Measurements from ENCODE around the gene MYH9.
"Not testable (repeated sequence)": the region's sequence is repeated elsewhere in the genome, so short reads cannot be mapped to it uniquely, and the experiment has no call there.

Gene MYH9

GRCh38 chr22:36267896-36268485, 119.8 kb downstream of the MYH9 start:
- H3K9ac ChIP-seq (ENCODE audit: low read length) = no peak overlapping the region
- H3K4me1 ChIP-seq (ENCODE audit: insufficient read depth, low read length, severe bottlenecking) = no peaks in the 10 kb centered on the region
- no peaks in the 10 kb centered on the region for H3K9me2 ChIP-seq (ENCODE audit: low read depth, low read length)
- no peaks in the 10 kb centered on the region for H3K9me3 ChIP-seq (ENCODE audit: low read length)
- H3K4me2 ChIP-seq (ENCODE audit: low read length) = no peak overlapping the region
- TF ChIP-seq EZH2 (IDR thresholded peaks at IDR 0.05; ENCODE audit: borderline replicate concordance, low read length) (no peak), CTCF (IDR thresholded peaks at IDR 0.05; ENCODE audit: low read length) (no peak)
- H2AFZ ChIP-seq (ENCODE audit: low read length) = no peak overlapping the region
- H3K4me3 ChIP-seq (ENCODE audit: low read depth, low read length, poor library complexity, severe bottlenecking) = no peak overlapping the region
- H3K36me3 ChIP-seq (ENCODE audit: insufficient read depth, low read length) = no peaks in the 10 kb centered on the region
- H4K20me1 ChIP-seq (ENCODE audit: insufficient read depth, low read length) = no peaks in the 10 kb centered on the region
- no peaks in the 10 kb centered on the region for H3F3A ChIP-seq (ENCODE audit: insufficient read depth, low read length)
- H3K27ac ChIP-seq (ENCODE audit: low read depth, low read length, poor library complexity, severe bottlenecking) = no peak overlapping the region
- no peaks in the 10 kb centered on the region for H3K27me3 ChIP-seq (ENCODE audit: insufficient read depth, low read length)
- H3K79me2 ChIP-seq (ENCODE audit: insufficient read depth, low read length) = no peaks in the 10 kb centered on the region

GRCh38 chr22:36267058-36267457, 120.7 kb downstream of the MYH9 start:
- Histone ChIP-seq H3F3A (ENCODE audit: insufficient read depth, low read length) (no peaks in the 10 kb centered on the region), H3K9ac (ENCODE audit: low read length) (no peak overlapping the region), H3K79me2 (ENCODE audit: insufficient read depth, low read length) (no peaks in the 10 kb centered on the region), H3K9me3 (ENCODE audit: low read length) (no peaks in the 10 kb centered on the region), H4K20me1 (ENCODE audit: insufficient read depth, low read length) (no peaks in the 10 kb centered on the region), H3K4me1 (ENCODE audit: insufficient read depth, low read length, severe bottlenecking) (no peaks in the 10 kb centered on the region), H2AFZ (ENCODE audit: low read length) (no peak overlapping the region), H3K4me3 (ENCODE audit: low read depth, low read length, poor library complexity, severe bottlenecking) (no peak overlapping the region), H3K27me3 (ENCODE audit: insufficient read depth, low read length) (no peaks in the 10 kb centered on the region), H3K4me2 (ENCODE audit: low read length) (no peak overlapping the region), H3K36me3 (ENCODE audit: insufficient read depth, low read length) (no peaks in the 10 kb centered on the region), H3K27ac (ENCODE audit: low read depth, low read length, poor library complexity, severe bottlenecking) (no peak overlapping the region), H3K9me2 (ENCODE audit: low read depth, low read length) (no peaks in the 10 kb centered on the region)
- TF ChIP-seq EZH2 (IDR thresholded peaks at IDR 0.05; ENCODE audit: borderline replicate concordance, low read length) (no peak), CTCF (IDR thresholded peaks at IDR 0.05; ENCODE audit: low read length) (no peak)

- H3K4me1 ChIP-seq (ENCODE audit: insufficient read depth, low read length, severe bottlenecking) = peaks cover 16% of the 10 kb centered on the region
- H3K9me3 ChIP-seq (ENCODE audit: low read length); H3K9ac ChIP-seq (ENCODE audit: low read length); H3K4me2 ChIP-seq (ENCODE audit: low read length); H3F3A ChIP-seq (ENCODE audit: insufficient read depth, low read length); H2AFZ ChIP-seq (ENCODE audit: low read length); H3K36me3 ChIP-seq (ENCODE audit: insufficient read depth, low read length); H3K27me3 ChIP-seq (ENCODE audit: insufficient read depth, low read length); H3K4me3 ChIP-seq (ENCODE audit: low read depth, low read length, poor library complexity, severe bottlenecking); H3K9me2 ChIP-seq (ENCODE audit: low read depth, low read length); H3K79me2 ChIP-seq (ENCODE audit: insufficient read depth, low read length); H4K20me1 ChIP-seq (ENCODE audit: insufficient read depth, low read length); H3K27ac ChIP-seq (ENCODE audit: low read depth, low read length, poor library complexity, severe bottlenecking): not testable (repeated sequence)
Observed at GRCh38 chr22:36263886-36264664, 123.7 kb downstream of the MYH9 start.

GRCh38 chr22:36263216-36263673, 124.5 kb downstream of the MYH9 start:
- not testable (repeated sequence) for H3K36me3 ChIP-seq (ENCODE audit: insufficient read depth, low read length); H3K27ac ChIP-seq (ENCODE audit: low read depth, low read length, poor library complexity, severe bottlenecking); H3K4me2 ChIP-seq (ENCODE audit: low read length); H3K79me2 ChIP-seq (ENCODE audit: insufficient read depth, low read length); H3K9me3 ChIP-seq (ENCODE audit: low read length); H3K9ac ChIP-seq (ENCODE audit: low read length); H3K4me3 ChIP-seq (ENCODE audit: low read depth, low read length, poor library complexity, severe bottlenecking); H4K20me1 ChIP-seq (ENCODE audit: insufficient read depth, low read length); H3K9me2 ChIP-seq (ENCODE audit: low read depth, low read length); H3K27me3 ChIP-seq (ENCODE audit: insufficient read depth, low read length); H3F3A ChIP-seq (ENCODE audit: insufficient read depth, low read length); H2AFZ ChIP-seq (ENCODE audit: low read length)
- peaks cover 24% of the 10 kb centered on the region for H3K4me1 ChIP-seq (ENCODE audit: insufficient read depth, low read length, severe bottlenecking)

GRCh38 chr22:36262307-36262706, 125.5 kb downstream of the MYH9 start:
- not testable (repeated sequence) for H3K4me2 ChIP-seq (ENCODE audit: low read length); H4K20me1 ChIP-seq (ENCODE audit: insufficient read depth, low read length); H3K4me3 ChIP-seq (ENCODE audit: low read depth, low read length, poor library complexity, severe bottlenecking); H2AFZ ChIP-seq (ENCODE audit: low read length); H3K9me2 ChIP-seq (ENCODE audit: low read depth, low read length); H3K27me3 ChIP-seq (ENCODE audit: insufficient read depth, low read length); H3K36me3 ChIP-seq (ENCODE audit: insufficient read depth, low read length); H3F3A ChIP-seq (ENCODE audit: insufficient read depth, low read length); H3K79me2 ChIP-seq (ENCODE audit: insufficient read depth, low read length); H3K27ac ChIP-seq (ENCODE audit: low read depth, low read length, poor library complexity, severe bottlenecking); H3K9me3 ChIP-seq (ENCODE audit: low read length); H3K9ac ChIP-seq (ENCODE audit: low read length)
- peaks cover 33% of the 10 kb centered on the region for H3K4me1 ChIP-seq (ENCODE audit: insufficient read depth, low read length, severe bottlenecking)

Measured in OCI-LY1 (cell line).